NCI-H187 (cell line): ENCODE measurements around the gene TNN.
A peak's percentile ranks its signal among the peaks of the same experiment; 100 is the strongest.
"Not testable (repeated sequence)": the region's sequence is repeated elsewhere in the genome, so short reads cannot be mapped to it uniquely, and the experiment has no call there.

Source experiments
- DNase-seq, 2 experiments: peaks; one replicate each; lab custom pipeline; 2025; lab: John Stamatoyannopoulos, UW

The TNN gene

DNA sequence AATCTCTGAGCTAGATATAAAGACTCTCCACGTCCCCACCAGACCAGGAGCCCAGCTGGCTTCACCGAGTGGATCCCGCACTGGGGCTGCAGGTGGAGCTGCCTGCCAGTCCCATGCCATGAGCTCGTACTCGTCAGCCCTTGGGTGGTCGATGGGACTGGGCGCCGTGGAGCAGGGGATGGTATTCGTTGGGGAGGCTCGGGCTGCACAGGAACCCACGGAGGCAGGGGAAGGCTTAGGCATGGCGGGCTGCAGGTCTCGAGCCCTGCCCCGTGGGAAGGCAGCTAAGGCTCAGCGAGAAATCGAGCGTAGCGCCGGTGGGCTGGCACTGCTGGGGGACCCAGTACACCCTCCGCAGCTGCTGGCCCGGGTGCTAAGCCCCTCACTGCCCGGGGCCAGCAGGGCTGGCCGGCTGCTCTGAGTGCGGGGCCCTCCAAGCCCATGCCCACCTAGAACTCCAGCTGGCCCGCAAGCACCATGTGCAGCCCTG is 40.7 kb downstream of the TNN start:
- not testable (repeated sequence) for DNase-seq

DNA sequence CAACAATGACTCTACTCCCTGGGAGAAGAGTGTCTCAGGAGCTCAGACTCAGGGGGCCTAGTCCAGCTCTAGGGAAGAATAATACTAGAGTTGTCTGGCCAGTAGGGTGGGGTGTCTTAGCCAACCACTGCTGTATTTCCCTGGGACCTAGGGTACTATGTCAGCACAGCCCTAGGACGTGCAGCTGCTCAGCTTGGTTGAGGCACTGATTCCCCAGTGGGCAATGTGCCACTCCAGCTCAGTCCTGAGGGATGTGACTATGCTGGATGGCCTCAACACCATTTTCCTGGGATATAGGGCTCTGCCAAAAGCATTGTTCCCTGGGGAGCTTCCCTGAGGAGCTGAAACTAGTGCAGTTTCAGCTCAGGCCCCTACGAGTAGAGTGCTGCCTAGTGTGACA is 47.4 kb downstream of the TNN start:
- no peak for DNase-seq

DNA sequence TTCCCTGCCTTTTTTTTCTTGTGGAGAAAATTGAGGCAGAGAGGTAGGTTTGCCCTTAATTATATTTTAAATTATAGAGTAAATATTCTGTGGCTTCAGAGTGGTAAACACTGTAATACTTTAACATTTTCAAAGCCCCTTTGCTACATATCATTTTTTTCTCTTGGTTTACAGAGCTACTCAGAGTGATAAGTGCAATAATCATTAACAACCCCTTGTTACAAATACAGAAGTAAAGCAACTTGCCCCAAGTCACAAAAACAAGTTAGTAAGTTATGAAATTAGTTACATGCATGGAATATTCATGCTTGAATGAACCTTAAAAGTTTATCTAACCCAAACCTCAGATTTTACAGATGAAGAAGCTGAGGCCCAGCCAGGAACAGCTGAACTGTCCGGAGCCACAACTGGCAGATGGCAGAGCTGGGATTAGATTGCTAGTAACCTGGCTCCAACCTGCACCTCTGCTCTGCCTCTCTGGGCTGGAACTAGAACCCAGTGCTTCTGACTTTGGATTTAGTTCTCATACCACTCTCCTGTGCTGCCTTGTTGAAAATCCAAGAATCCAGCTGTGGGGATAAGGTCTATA is 48.7 kb downstream of the TNN start:
- DNase-seq, result no peak

DNA sequence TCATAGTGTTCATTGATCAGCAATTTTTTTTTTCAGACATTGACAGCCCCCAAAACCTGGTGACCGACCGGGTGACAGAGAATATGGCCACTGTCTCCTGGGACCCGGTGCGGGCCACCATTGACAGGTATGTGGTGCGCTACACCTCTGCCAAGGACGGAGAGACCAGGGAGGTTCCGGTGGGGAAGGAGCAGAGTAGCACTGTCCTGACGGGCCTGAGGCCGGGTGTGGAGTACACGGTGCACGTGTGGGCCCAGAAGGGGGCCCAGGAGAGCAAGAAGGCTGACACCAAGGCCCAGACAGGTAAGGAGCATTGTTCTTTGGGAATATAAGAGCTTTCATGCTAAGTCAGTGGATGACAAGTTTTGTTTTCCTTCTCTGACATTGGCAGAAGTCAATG is 49.3 kb downstream of the TNN start:
- DNase-seq, result no peak

DNA sequence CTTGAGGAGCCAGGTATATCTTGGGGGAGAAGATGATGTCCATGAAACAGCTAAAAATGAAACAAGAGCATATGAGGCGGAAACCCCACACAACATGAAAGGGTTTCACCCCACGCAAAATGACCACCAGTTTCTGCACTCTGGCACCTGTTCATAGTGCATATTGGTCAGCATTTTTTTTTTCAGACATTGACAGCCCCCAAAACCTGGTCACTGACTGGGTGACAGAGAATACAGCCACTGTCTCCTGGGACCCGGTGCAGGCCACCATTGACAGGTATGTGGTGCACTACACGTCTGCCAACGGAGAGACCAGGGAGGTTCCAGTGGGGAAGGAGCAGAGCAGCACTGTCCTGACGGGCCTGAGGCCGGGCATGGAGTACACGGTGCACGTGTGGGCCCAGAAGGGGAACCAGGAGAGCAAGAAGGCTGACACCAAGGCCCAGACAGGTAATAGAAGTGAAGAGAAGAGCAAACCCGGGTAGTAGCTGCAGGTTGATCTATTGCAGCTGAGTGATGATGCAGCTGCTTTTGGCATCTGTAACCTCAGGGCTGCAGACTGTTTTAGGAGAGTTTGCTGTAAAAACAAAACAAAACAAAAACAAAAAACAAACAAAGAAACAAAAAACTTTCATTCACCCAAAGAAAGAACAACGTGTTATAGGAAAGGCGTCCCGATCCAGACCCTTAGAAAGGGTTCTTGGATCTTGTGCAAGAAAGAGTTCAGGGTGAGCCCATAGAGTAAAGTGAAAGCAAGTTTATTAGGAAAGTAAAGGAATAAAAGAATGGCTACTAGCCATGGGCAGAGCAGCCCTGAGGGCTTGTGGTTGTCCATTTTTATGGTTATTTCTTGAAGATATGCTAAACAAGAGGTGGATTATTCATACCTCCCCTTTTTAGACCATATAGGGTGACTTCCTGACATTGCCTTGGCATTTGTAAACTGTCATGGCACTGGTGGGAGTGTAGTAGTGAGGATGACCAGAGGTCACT is 51.0 kb downstream of the TNN start:
- DNase-seq, result no peak

DNA sequence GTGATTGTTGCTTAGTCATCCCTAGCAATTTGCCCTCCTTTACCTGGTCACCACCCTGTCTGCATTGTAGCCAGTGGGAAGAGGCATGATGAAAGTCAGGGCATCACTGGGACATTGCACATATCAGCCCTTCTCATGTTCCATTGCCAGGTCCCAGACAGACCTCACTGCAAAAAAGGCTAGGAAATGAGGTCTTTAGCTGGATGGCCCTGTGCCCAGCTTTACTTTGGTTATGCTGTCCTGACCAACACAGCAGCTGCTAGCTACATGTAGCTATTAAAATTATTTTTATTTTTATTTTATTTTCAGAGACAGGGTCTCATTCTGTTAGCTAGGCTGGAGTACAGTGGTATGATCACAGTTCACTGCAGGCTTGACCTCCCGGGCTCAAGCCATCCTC is 52.9 kb downstream of the TNN start:
- no peak for DNase-seq

DNA sequence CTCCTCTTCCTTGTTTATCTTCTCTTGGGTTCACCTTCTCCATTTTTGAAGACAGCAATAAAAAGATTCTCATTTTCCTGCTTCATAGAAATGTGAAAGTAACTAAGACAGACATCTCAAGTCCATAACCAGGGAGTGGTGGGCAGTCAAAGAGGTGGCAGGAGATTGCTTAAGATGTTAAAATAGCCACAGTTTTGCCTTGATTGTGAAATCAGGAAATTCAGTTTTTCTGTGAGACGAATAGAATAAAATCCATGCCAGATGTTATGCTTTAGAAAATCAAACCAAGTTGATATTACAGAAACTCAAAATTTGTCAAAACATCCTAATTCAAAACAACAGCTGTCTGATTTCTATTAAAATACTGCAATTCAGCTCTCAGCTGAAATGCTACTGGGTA is 57.2 kb downstream of the TNN start:
- DNase-seq, result no peak

DNA sequence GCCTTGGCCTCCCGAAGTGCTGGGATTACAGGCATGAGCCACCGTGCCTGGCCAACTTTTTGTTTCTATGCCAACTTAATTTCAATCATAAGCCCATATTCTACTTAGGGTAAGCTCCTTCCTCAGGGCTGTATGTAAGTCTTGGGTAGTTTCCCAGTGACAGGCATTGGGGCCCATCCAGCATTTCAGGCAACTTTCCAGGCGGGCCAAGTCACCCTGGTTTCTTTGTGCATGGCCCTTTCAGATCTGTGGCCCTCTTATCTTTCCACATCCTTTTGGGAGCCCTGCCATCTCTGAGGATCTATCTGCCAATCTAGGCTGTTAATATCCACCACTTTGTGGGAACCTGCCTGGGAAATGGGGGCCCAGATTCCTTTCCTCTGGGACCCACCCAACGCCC is 58.7 kb downstream of the TNN start:
- no peak for DNase-seq

DNA sequence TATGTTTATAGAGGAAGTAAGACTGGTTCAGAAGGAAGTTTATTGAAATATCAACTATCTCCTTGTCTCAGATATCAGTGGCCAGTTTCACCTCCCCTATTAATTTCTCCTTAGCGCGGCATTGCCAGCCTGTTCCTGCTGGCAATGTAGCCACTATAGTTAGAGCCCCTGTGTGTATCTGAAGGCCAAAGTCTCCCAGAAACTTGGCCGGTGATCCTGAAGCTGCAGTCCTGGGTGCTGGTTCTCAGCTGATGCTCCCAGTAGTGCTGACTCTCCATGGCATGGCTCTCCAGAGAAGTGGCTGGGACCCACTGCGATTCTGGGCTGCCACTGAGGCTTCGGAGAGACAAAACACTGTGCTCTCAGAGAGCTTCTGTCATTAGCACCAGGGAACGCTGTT is 59.9 kb downstream of the TNN start:
- DNase-seq, result no peak

DNA sequence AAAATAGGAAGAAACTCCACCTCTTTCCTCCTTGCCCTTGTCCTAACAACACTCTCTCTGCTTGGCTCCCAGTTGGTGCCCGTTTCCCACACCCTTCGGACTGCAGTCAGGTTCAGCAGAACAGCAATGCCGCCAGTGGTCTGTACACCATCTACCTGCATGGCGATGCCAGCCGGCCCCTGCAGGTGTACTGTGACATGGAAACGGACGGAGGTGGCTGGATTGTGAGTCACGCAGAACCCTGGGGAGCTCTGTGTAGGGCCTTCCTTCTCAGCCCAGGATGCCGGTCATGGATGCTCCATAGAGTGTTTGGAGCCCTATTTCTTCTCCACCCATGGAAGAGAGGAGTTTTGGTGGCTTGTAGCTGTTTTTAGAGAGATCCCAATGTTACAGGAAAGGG is 60.9 kb downstream of the TNN start:
- no peak for DNase-seq

DNA sequence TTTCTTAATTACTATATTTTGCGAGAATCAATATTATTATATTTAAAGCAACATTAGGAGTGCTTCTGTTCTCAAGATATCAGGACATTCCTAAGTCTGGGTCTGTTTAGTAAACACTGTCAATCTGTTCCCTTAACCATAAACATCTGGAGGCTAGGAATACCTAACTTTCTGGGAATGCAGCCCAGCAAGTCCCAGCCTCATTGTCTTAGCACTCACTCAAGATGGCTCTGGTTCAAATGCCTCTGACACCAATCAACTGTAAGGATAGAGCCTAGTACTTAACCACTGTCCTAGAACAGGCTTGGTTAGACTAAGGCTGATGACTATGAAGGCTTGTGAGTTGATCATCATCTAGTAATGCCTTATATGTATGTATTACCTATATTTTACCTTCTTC is 61.5 kb downstream of the TNN start:
- no peak for DNase-seq

DNA sequence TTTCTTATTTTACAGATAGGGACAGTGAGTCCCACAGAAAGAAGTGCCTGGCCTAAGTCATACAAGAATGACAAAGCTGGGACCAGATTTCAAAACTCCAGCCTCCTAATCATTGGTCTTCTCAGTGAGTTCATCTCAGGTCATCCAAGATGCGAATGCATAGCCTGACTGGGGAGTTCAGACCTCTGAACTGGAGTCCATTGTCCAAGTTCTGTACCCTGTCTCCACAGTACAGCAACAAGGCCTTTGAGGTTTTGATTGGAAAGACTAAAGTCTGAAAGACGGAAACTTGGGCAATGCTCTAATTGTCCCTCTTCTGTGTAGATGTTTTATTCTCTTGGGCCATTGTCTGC is 62.0 kb downstream of the TNN start:
- DNase-seq, result no peak

DNA sequence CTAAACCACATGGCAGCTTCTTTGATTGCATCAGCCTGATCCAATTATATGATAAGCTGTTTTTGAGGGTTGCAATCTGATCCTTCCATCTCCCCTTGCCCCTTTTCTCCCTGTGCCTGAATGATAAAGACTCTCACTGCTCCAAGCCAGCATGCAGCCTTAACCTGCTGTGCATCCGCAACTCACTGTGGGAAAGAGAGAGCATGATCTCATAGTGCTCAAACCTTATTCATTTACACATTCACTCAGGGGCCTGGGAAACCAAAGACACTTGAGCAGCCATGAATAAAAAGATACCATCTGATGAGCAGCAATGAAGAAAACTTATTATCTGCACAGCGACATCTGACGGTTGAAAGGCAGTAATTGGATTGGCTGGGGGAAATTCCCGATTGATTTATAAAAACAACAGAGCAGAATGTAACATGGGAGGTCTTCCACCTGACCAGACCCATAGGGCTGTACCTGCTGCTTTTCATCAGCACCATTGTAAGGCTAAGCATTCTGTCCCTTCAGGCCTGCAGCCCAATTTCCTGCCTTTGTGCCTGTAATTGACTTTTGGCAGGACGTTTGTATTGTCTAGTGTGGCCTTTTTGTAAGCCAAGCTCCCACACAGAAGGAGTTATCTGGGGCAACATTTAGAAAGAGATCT is 62.5 kb downstream of the TNN start:
- peak; percentile 22 to 62 for DNase-seq

DNA sequence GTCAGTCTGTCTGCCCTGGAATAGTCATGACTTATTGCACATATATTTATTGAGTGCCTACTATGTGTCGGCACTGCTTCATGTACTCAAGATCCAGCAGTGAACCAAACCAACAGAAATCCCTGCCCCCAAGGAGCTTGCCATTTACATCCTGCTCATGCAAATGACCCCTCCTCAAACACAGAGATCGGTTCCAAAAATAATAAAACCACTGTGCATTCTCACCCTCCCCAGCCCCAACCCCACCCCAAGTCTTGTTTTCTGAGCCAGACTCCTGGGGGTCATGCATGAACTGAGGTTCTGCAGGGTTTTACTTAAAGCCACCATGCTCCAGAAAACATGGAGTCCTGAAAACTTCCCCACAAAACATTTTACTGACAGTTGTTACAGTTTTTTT is 63.0 kb downstream of the TNN start:
- DNase-seq, result no peak

DNA sequence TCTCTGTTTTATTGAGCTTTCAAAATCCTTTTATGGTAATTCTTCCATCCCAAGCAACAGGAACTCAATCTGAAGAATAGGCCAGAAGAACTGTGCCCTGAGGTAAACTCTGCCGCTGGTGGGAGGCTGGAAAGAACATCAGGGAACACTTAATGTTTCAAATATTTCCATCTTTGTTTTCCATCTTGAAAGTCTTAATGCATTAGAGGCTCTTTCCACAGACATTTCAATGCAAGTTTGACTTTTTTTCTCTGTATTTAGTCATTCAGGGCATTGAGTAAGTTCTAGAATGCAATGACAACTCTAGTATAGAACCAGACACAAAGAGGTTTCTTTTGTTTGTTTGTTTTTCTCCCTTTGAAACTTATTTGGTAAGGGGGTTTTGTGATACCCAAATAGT is 63.5 kb downstream of the TNN start:
- DNase-seq, result no peak

DNA sequence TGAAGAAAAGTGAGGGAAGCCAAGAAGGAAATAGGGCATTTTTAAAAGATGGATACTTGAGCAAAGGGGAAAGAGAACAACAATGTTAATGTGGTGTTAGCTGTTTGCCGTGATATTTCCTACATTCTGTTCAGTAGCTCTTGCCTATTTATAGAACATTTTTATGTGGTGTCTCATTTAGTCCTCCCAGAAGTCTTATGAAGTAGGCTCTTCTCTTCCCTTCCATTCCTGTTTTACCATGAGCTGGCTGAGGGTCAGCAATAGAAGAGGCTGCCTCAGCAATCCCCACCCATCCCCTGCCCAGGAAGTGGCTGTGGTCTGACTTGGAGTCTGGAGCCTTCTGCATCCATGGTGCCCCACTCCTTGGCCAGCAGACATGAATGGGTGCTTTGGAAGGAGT is 64.8 kb downstream of the TNN start:
- no peak for DNase-seq

DNA sequence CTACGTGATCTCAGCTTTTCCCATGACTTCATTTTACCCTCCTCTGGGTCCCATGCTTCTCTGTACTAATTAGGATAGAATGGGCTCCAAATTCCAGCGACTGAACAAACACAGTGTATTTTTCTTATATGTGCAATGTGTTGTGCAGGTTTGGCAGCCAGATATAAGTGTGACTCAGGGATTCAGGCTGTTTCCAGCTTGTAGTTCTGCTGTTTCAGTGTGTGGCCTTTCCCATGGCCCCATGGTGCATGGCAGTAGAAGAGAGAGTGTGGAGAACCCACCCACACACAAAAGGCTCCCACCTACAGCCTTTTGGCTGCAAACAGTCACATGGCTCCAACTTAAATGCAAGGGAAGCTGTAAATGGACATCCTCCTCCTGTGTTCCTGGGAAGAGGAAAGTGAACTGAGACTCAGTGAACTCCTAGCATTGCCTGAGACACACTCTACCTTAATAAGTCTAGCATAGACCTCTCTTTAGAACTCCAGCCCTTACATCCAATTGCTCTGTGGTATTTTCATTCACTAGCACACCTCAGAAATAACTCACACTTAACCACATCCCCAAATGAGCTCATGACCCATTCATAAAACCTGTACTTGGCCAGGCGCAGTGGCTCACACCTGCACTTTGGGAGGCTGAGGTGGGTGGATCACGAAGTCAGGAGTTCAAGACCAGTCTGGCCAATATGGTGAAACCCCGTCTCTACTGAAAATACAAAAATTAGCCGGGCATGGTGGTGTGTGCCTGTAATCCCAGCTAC is 66.2 kb downstream of the TNN start:
- no peak for DNase-seq

DNA sequence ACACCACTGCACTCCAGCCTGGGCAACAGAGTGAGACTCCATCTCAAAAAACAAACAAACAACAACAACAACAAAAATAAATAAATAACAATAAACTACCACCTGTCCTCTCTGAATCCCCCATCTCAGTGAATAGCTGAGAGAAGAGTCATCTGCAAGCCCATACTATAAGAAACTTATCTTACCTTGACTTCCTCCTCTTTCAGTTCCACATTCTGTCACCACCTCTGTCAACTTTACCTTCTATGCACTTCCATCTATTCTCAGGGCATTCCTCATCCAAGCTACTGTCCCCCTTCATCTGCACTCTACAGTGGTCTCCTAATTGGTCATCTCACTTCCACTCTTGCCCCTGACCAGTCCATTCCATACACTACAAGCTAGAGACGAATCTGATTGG is 66.9 kb downstream of the TNN start:
- DNase-seq, result no peak

DNA sequence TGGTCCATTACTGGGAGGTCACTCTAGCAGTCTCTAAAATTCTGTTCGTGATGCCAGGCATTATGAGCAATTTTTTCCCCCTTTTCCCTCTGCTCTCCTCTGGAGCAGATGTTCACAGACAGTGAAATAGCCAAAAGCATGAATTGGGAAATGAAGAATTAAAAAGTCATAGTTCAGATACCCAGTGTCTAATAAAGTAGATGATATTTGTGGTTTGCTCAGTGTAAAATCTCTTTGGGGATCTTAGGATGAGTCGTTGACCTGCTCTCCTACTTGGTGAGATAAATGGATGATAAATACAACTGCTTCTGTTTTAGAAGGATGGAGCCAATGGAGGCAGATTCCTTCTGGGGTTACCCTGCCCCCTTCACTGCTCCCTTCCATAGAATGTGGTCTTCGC is 68.6 kb downstream of the TNN start:
- no peak for DNase-seq

DNA sequence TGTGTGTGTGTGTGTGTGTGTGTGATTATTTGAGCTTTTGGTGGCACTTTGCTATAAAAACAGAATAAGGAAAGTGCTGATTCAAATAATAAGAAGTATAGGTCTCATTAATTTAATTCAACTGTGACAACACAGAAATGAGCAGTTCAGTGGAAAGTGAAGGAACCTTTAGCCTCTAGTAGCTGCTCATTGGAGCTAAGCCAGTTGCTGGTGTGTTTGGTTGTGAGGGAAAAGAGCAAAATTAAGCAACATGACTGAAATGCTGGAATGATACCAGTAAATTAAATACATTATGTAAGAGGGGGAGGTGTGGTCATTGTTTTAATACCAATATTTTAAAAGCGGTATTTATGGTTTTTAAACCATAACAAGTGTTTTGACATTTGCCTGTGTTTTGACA is 69.7 kb downstream of the TNN start:
- no peak for DNase-seq

DNA sequence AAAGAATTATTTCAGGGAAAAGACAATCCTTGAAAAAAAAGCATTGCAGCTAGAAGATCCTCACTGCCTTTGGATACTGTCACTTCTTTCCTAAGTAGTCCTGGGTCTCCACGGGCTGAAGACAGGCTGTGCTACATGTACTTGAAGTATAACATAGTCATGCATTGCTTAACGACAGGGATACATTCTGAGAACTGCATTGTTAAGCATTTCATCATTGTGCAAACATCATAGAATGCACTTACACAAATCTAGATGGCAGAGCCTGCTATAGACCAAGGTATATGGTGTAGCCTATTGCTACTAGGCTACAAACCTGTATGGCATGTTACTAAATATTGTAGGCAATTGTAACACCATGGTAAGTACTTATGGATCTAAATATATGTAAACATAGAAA is 70.9 kb downstream of the TNN start:
- no peak for DNase-seq

DNA sequence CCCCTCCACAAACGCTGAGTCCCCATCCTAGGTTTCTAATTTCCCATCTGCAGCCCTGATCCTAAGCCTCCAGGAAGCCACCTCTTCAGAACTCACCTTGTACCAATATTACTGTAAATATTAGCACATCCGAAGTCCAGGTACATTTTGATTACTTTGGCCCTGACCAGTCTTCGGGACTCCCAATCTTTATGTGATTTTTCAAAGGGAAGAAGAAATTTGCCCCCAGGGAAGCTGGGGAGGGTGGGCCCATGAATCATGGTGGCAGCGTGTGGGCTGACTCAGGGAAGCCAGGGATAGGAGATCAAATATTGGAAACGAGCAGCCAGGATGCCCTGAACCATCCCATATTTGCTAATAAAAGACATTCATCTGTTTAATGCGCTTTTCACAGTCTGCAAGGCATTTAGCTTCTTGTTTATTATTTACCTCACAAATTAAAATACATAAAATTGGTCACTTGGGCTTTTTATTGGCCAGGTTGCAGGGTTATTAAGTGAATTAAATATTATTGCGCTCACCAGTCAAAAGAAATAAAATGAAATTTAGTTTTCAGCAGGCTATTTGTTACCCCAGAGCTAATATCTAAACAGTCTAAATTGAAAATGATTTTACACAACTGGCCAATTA is 78.4 kb downstream of the TNN start:
- DNase-seq, result no peak
